ENCODE results near the gene PITRM1.
A peak's percentile ranks its signal among the peaks of the same experiment; 100 is the strongest.
"Not testable (repeated sequence)": the region's sequence is repeated elsewhere in the genome, so short reads cannot be mapped to it uniquely, and the experiment has no call there.

Gene PITRM1

GRCh38 chr10:3172081-3172445, 519 bp downstream of the PITRM1 start:
- no peaks in the 10 kb centered on the region for H3K9me3 ChIP-seq (replicated peaks in 1 of 2; ENCODE audit: control insufficient read depth in 2 of 2, insufficient read depth in 1 of 2, low read depth in 1 of 2, low read length in 2 of 2)
- DNase-seq (ENCODE audit: low spot score), result no peak

GRCh38 chr10:3171488-3171887, 1.1 kb downstream of the PITRM1 start:
- H3K23ac ChIP-seq (ENCODE audit: low read depth, low read length, poor library complexity); H3K9me3 ChIP-seq (replicated peaks in 1 of 2; ENCODE audit: control insufficient read depth in 2 of 2, insufficient read depth in 1 of 2, low read depth in 1 of 2, low read length in 2 of 2); H2BK120ac ChIP-seq (ENCODE audit: low read depth, low read length); H4K91ac ChIP-seq (ENCODE audit: low read depth, low read length, poor library complexity); H2BK5ac ChIP-seq (ENCODE audit: low read length); H2BK15ac ChIP-seq (ENCODE audit: low read length); H3K4me1 ChIP-seq (ENCODE audit: control insufficient read depth in 2 of 2, insufficient read depth in 1 of 2, low read depth in 1 of 2, low read length in 2 of 2); H3K18ac ChIP-seq (ENCODE audit: low read length); H3K4me2 ChIP-seq (ENCODE audit: insufficient read depth, low read length, poor library complexity, severe bottlenecking); H3K27ac ChIP-seq (replicated peaks; ENCODE audit: low read length); DNase-seq (ENCODE audit: low spot score); H2AFZ ChIP-seq (ENCODE audit: low read length); H3K14ac ChIP-seq (ENCODE audit: low read length); H3K4ac ChIP-seq (ENCODE audit: low read length); H3K27me3 ChIP-seq (ENCODE audit: control insufficient read depth in 3 of 3, insufficient read depth in 3 of 3, low read depth in 1 of 3, low read length in 3 of 3); H2AK5ac ChIP-seq (ENCODE audit: low read depth, low read length); H3K9ac ChIP-seq (ENCODE audit: low read depth, low read length, poor library complexity); H2BK12ac ChIP-seq (ENCODE audit: low read length); H4K8ac ChIP-seq (ENCODE audit: low read depth, low read length); H3K79me1 ChIP-seq (ENCODE audit: low read depth, low read length): not testable (repeated sequence)
- H3K4me3 ChIP-seq (ENCODE audit: low read length in 2 of 2), result peak overlapping the region in 1 of 2 donors; percentile 72
- H3K36me3 ChIP-seq (replicated peaks in 1 of 2; ENCODE audit: control insufficient read depth in 2 of 2, insufficient read depth in 2 of 2, low read length in 2 of 2), result peaks cover 7 to 36% of the 10 kb centered on the region in 2 donors
- no CpG with 5 or more reads among the region's 11 CpGs for WGBS, 2 donors (ENCODE audit: extremely low coverage in 2 of 2, insufficient read length in 2 of 2, insufficient replicate concordance in 1 of 2)

More at GRCh38 chr10:3172081-3172445, 519 bp downstream of the PITRM1 start:
- H4K8ac ChIP-seq (ENCODE audit: low read depth, low read length), result no peak overlapping the region
- peak overlapping the region; percentile 72 to 95 for H3K4me3 ChIP-seq (ENCODE audit: low read length in 2 of 2)
- no peak overlapping the region for H4K91ac ChIP-seq (ENCODE audit: low read depth, low read length, poor library complexity)
- no peaks in the 10 kb centered on the region for H3K27me3 ChIP-seq (ENCODE audit: control insufficient read depth in 3 of 3, insufficient read depth in 3 of 3, low read depth in 1 of 3, low read length in 3 of 3)
- no peak overlapping the region for H2BK12ac ChIP-seq (ENCODE audit: low read length)
- peak overlapping the region; percentile 79 for H2BK5ac ChIP-seq (ENCODE audit: low read length)
- no CpG with 5 or more reads among the region's 21 CpGs for WGBS, 2 donors (ENCODE audit: extremely low coverage in 2 of 2, insufficient read length in 2 of 2, insufficient replicate concordance in 1 of 2)
- peak overlapping the region; percentile 86 for H3K18ac ChIP-seq (ENCODE audit: low read length)
- no peak overlapping the region for H2BK15ac ChIP-seq (ENCODE audit: low read length)
- H3K4me2 ChIP-seq (ENCODE audit: insufficient read depth, low read length, poor library complexity, severe bottlenecking), result peak overlapping the region; percentile 68
- H3K14ac ChIP-seq (ENCODE audit: low read length), result no peak overlapping the region
- peak overlapping the region; percentile 43 for H3K27ac ChIP-seq (replicated peaks; ENCODE audit: low read length)
- peak overlapping the region; percentile 91 for H3K9ac ChIP-seq (ENCODE audit: low read depth, low read length, poor library complexity)
- H3K4ac ChIP-seq (ENCODE audit: low read length), result no peak overlapping the region
- no peaks in the 10 kb centered on the region for H3K4me1 ChIP-seq (ENCODE audit: control insufficient read depth in 2 of 2, insufficient read depth in 1 of 2, low read depth in 1 of 2, low read length in 2 of 2)
- H2AK5ac ChIP-seq (ENCODE audit: low read depth, low read length), result no peak overlapping the region
- peaks cover 4 to 30% of the 10 kb centered on the region in 2 donors for H3K36me3 ChIP-seq (replicated peaks in 1 of 2; ENCODE audit: control insufficient read depth in 2 of 2, insufficient read depth in 2 of 2, low read length in 2 of 2)
- peak overlapping the region; percentile 93 for H2AFZ ChIP-seq (ENCODE audit: low read length)
- no peak overlapping the region for H3K23ac ChIP-seq (ENCODE audit: low read depth, low read length, poor library complexity)
- no peaks in the 10 kb centered on the region for H3K79me1 ChIP-seq (ENCODE audit: low read depth, low read length)
- H2BK120ac ChIP-seq (ENCODE audit: low read depth, low read length), result no peak overlapping the region

- H2BK120ac ChIP-seq (ENCODE audit: low read depth, low read length), result no peak overlapping the region
- no peak overlapping the region for H3K4me2 ChIP-seq (ENCODE audit: insufficient read depth, low read length, poor library complexity, severe bottlenecking)
- no peak overlapping the region for H3K4me3 ChIP-seq (ENCODE audit: low read length in 2 of 2)
- no peak overlapping the region for H3K9ac ChIP-seq (ENCODE audit: low read depth, low read length, poor library complexity)
- no peak overlapping the region for H3K23ac ChIP-seq (ENCODE audit: low read depth, low read length, poor library complexity)
- WGBS, 2 donors (ENCODE audit: extremely low coverage in 2 of 2, insufficient read length in 2 of 2, insufficient replicate concordance in 1 of 2), result no CpG with 5 or more reads among the region's 10 CpGs
- H2BK5ac ChIP-seq (ENCODE audit: low read length), result no peak overlapping the region
- H3K18ac ChIP-seq (ENCODE audit: low read length), result no peak overlapping the region
- H3K27me3 ChIP-seq (ENCODE audit: control insufficient read depth in 3 of 3, insufficient read depth in 3 of 3, low read depth in 1 of 3, low read length in 3 of 3), result no peaks in the 10 kb centered on the region
- H2BK15ac ChIP-seq (ENCODE audit: low read length), result no peak overlapping the region
- H4K91ac ChIP-seq (ENCODE audit: low read depth, low read length, poor library complexity), result no peak overlapping the region
- no peaks in the 10 kb centered on the region for H3K4me1 ChIP-seq (ENCODE audit: control insufficient read depth in 2 of 2, insufficient read depth in 1 of 2, low read depth in 1 of 2, low read length in 2 of 2)
- no peak overlapping the region for H3K14ac ChIP-seq (ENCODE audit: low read length)
- H2BK12ac ChIP-seq (ENCODE audit: low read length), result no peak overlapping the region
- H3K4ac ChIP-seq (ENCODE audit: low read length), result no peak overlapping the region
- H3K36me3 ChIP-seq (replicated peaks in 1 of 2; ENCODE audit: control insufficient read depth in 2 of 2, insufficient read depth in 2 of 2, low read length in 2 of 2), result peaks cover 13 to 54% of the 10 kb centered on the region in 2 donors
- no peaks in the 10 kb centered on the region for H3K79me1 ChIP-seq (ENCODE audit: low read depth, low read length)
- H3K9me3 ChIP-seq (replicated peaks in 1 of 2; ENCODE audit: control insufficient read depth in 2 of 2, insufficient read depth in 1 of 2, low read depth in 1 of 2, low read length in 2 of 2), result no peaks in the 10 kb centered on the region
- H4K8ac ChIP-seq (ENCODE audit: low read depth, low read length), result no peak overlapping the region
- no peak overlapping the region for H2AK5ac ChIP-seq (ENCODE audit: low read depth, low read length)
- DNase-seq (ENCODE audit: low spot score), result no peak
- H3K27ac ChIP-seq (replicated peaks; ENCODE audit: low read length), result no peak overlapping the region
- H2AFZ ChIP-seq (ENCODE audit: low read length), result no peak overlapping the region
These were observed 2.9 kb downstream of the PITRM1 start for GRCh38 chr10:3169673-3170072.

- Histone ChIP-seq H3K36me3 (replicated peaks in 1 of 2; ENCODE audit: control insufficient read depth in 2 of 2, insufficient read depth in 2 of 2, low read length in 2 of 2) (peaks cover 14 to 58% of the 10 kb centered on the region in 2 donors), H4K8ac (ENCODE audit: low read depth, low read length) (no peak overlapping the region), H3K4me3 (ENCODE audit: low read length in 2 of 2) (no peak overlapping the region), H2BK12ac (ENCODE audit: low read length) (no peak overlapping the region), H2AK5ac (ENCODE audit: low read depth, low read length) (no peak overlapping the region), H3K14ac (ENCODE audit: low read length) (no peak overlapping the region), H3K23ac (ENCODE audit: low read depth, low read length, poor library complexity) (no peak overlapping the region), H2AFZ (ENCODE audit: low read length) (no peak overlapping the region), H3K79me1 (ENCODE audit: low read depth, low read length) (no peaks in the 10 kb centered on the region), H3K4me1 (ENCODE audit: control insufficient read depth in 2 of 2, insufficient read depth in 1 of 2, low read depth in 1 of 2, low read length in 2 of 2) (no peaks in the 10 kb centered on the region), H4K91ac (ENCODE audit: low read depth, low read length, poor library complexity) (no peak overlapping the region), H3K27ac (replicated peaks; ENCODE audit: low read length) (no peak overlapping the region), H3K4me2 (ENCODE audit: insufficient read depth, low read length, poor library complexity, severe bottlenecking) (no peak overlapping the region), H3K9ac (ENCODE audit: low read depth, low read length, poor library complexity) (no peak overlapping the region), H3K4ac (ENCODE audit: low read length) (no peak overlapping the region), H3K9me3 (replicated peaks in 1 of 2; ENCODE audit: control insufficient read depth in 2 of 2, insufficient read depth in 1 of 2, low read depth in 1 of 2, low read length in 2 of 2) (no peaks in the 10 kb centered on the region), H3K27me3 (ENCODE audit: control insufficient read depth in 3 of 3, insufficient read depth in 3 of 3, low read depth in 1 of 3, low read length in 3 of 3) (no peaks in the 10 kb centered on the region), H2BK120ac (ENCODE audit: low read depth, low read length) (no peak overlapping the region), H2BK15ac (ENCODE audit: low read length) (no peak overlapping the region), H3K18ac (ENCODE audit: low read length) (no peak overlapping the region), H2BK5ac (ENCODE audit: low read length) (no peak overlapping the region)
- no peak for DNase-seq (ENCODE audit: low spot score)
- no CpG with 5 or more reads among the region's 10 CpGs for WGBS, 2 donors (ENCODE audit: extremely low coverage in 2 of 2, insufficient read length in 2 of 2, insufficient replicate concordance in 1 of 2)
These were observed 3.3 kb downstream of the PITRM1 start for GRCh38 chr10:3169271-3169670.

Data from neuronal stem cell (in vitro differentiated cells).